WTC11 (cell line): ENCODE measurements around the gene TMF1. TPM values are rescaled to one million over a fixed set of nuclear protein-coding genes. Genes with fewer than 3 reads are reported as not detected.

Experiments
- ATF6 ChIP-seq: sonication (generic); formaldehyde crosslinking; IDR thresholded peaks from 2 replicates; pipeline ENCODE4 v1.8.1; 2023; ENCODE audit warnings: mild to moderate bottlenecking, missing genetic modification reagents
- CREM ChIP-seq: sonication (generic); formaldehyde crosslinking; IDR thresholded peaks from 2 replicates; pipeline ENCODE4 v1.8.1; 2022; ENCODE audit warnings: mild to moderate bottlenecking, missing genetic modification reagents, moderate library complexity
- E2F4 ChIP-seq: sonication (generic); formaldehyde crosslinking; IDR thresholded peaks from 2 replicates; pipeline ENCODE4 v1.8.1; 2022; ENCODE audit warnings: low read depth, mild to moderate bottlenecking, moderate library complexity, missing genetic modification reagents, borderline replicate concordance
- ESRRA ChIP-seq: sonication (generic); formaldehyde crosslinking; IDR thresholded peaks from 2 replicates; pipeline ENCODE4 v1.8.1; 2022; ENCODE audit warnings: mild to moderate bottlenecking, missing genetic modification reagents, borderline replicate concordance
- JAZF1 ChIP-seq: fragments of 250-450 bp; sonication (Bioruptor Pico); IDR thresholded peaks from 2 replicates; pipeline ENCODE4 v1.9.0; 2021; ENCODE audit warnings: moderate library complexity, mild to moderate bottlenecking, inconsistent platforms
- KAT7 ChIP-seq: sonication (generic); formaldehyde crosslinking; IDR thresholded peaks from 2 replicates; pipeline ENCODE4 v1.8.1; 2023; ENCODE audit warnings: missing genetic modification reagents, mild to moderate bottlenecking, borderline replicate concordance
- MAX ChIP-seq: sonication (generic); formaldehyde crosslinking; IDR thresholded peaks from 2 replicates; pipeline ENCODE4 v1.8.0; 2022; ENCODE audit warnings: mild to moderate bottlenecking, missing genetic modification reagents
- MLX ChIP-seq: sonication (generic); formaldehyde crosslinking; IDR thresholded peaks from 2 replicates; pipeline ENCODE4 v1.8.1; 2023; ENCODE audit warnings: mild to moderate bottlenecking, missing genetic modification reagents, moderate library complexity
- MXD4 ChIP-seq: fragments of 250-450 bp; sonication (Bioruptor Pico); IDR thresholded peaks from 2 replicates; pipeline ENCODE4 v1.8.0; 2021; ENCODE audit warnings: mild to moderate bottlenecking, moderate library complexity, borderline replicate concordance
- MYBL2 ChIP-seq: sonication (generic); formaldehyde crosslinking; IDR thresholded peaks from 2 replicates; pipeline ENCODE4 v1.8.1; 2023; ENCODE audit warnings: mild to moderate bottlenecking, moderate library complexity, missing genetic modification reagents
- NR1H2 ChIP-seq: sonication (generic); formaldehyde crosslinking; IDR thresholded peaks from 2 replicates; pipeline ENCODE4 v1.9.0; 2021; ENCODE audit warnings: mild to moderate bottlenecking, moderate library complexity, missing genetic modification reagents
- PRRX2 ChIP-seq: fragments of 250-450 bp; sonication (Bioruptor Pico); IDR thresholded peaks from 2 replicates; pipeline ENCODE4 v1.8.0; 2021; ENCODE audit warnings: mild to moderate bottlenecking
- RELA ChIP-seq: sonication (generic); formaldehyde crosslinking; IDR thresholded peaks from 2 replicates; pipeline ENCODE4 v1.8.1; 2022; ENCODE audit warnings: missing genetic modification reagents, mild to moderate bottlenecking, borderline replicate concordance
- TEAD1 ChIP-seq: sonication (generic); formaldehyde crosslinking; IDR thresholded peaks from 2 replicates; pipeline ENCODE4 v1.8.0; 2022; ENCODE audit warnings: mild to moderate bottlenecking, missing genetic modification reagents
- TP53 ChIP-seq: sonication (generic); formaldehyde crosslinking; IDR thresholded peaks from 2 replicates; pipeline ENCODE4 v1.8.1; 2023; ENCODE audit warnings: mild to moderate bottlenecking, missing genetic modification reagents
- ZNF121 ChIP-seq: sonication (generic); formaldehyde crosslinking; IDR thresholded peaks from 2 replicates; pipeline ENCODE4 v1.8.0; 2023; ENCODE audit warnings: missing genetic modification reagents
- ZNF263 ChIP-seq: sonication (generic); formaldehyde crosslinking; IDR thresholded peaks from 2 replicates; pipeline ENCODE4 v1.8.1; 2022; ENCODE audit warnings: low read depth, mild to moderate bottlenecking, moderate library complexity, missing genetic modification reagents
- ZNF317 ChIP-seq: sonication (generic); formaldehyde crosslinking; IDR thresholded peaks from 2 replicates; pipeline ENCODE4 v1.8.1; 2023; ENCODE audit warnings: low read depth, mild to moderate bottlenecking, moderate library complexity, missing genetic modification reagents, borderline replicate concordance
- ZNF423 ChIP-seq: fragments of 250-450 bp; sonication (Bioruptor Pico); IDR thresholded peaks from 2 replicates; pipeline ENCODE4 v2.1.2; 2022; ENCODE audit warnings: mild to moderate bottlenecking, moderate library complexity
- ZNF512 ChIP-seq: sonication (generic); formaldehyde crosslinking; IDR thresholded peaks from 2 replicates; pipeline ENCODE4 v1.8.1; 2022; ENCODE audit warnings: missing genetic modification reagents, borderline replicate concordance
- total RNA-seq: library from RNA; stranded (reverse); gene quantifications from 3 replicates; pipeline ENCODE4 v1.2.3, GENCODE V29; 2021
- TF ChIP-seq, protein P1 (sequence below): sonication (generic); formaldehyde crosslinking; conservative IDR thresholded peaks from 2 replicates; pipeline ENCODE4 v1.8.1; 2022; ENCODE audit warnings: mild to moderate bottlenecking, missing genetic modification reagents
- TF ChIP-seq, protein P2 (sequence below): fragments of 250-450 bp; sonication (Bioruptor Pico); conservative IDR thresholded peaks from 2 replicates; pipeline ENCODE4 v1.9.0; 2021; ENCODE audit warnings: mild to moderate bottlenecking
- TF ChIP-seq, protein P3 (sequence below): fragments of 250-450 bp; sonication (Bioruptor Pico); IDR thresholded peaks from 2 replicates; pipeline ENCODE4 v1.9.0; 2021; ENCODE audit warnings: mild to moderate bottlenecking, borderline replicate concordance

TMF1 gene
- total RNA-seq, 1 experiment from 2014 or later: 23.9 TPM

- TF ChIP-seq ATF6 (CRISPR knock-in tag): no peak
- 0 out of 2 replicates have a peak, but pooled peaks have one; percentile 50 for TF ChIP-seq ZNF317
- TF ChIP-seq MAX (CRISPR knock-in tag): peak; percentile 99
- TF ChIP-seq KAT7 (CRISPR knock-in tag): peak; percentile 85; the same call in 1 of the 2 replicates
- TF ChIP-seq CREM (CRISPR knock-in tag): peak; percentile 64; the same call in 1 of the 2 replicates
- TF ChIP-seq PRRX2 (CRISPR knock-in tag): no peak
- TF ChIP-seq, protein P1, sequence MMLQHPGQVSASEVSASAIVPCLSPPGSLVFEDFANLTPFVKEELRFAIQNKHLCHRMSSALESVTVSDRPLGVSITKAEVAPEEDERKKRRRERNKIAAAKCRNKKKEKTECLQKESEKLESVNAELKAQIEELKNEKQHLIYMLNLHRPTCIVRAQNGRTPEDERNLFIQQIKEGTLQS (CRISPR knock-in tag): 0 out of 2 replicates have a peak, but pooled peaks have one; percentile 45
- TF ChIP-seq MLX: no peak
- peak; percentile 62 for TF ChIP-seq TEAD1
- TF ChIP-seq, protein P2, sequence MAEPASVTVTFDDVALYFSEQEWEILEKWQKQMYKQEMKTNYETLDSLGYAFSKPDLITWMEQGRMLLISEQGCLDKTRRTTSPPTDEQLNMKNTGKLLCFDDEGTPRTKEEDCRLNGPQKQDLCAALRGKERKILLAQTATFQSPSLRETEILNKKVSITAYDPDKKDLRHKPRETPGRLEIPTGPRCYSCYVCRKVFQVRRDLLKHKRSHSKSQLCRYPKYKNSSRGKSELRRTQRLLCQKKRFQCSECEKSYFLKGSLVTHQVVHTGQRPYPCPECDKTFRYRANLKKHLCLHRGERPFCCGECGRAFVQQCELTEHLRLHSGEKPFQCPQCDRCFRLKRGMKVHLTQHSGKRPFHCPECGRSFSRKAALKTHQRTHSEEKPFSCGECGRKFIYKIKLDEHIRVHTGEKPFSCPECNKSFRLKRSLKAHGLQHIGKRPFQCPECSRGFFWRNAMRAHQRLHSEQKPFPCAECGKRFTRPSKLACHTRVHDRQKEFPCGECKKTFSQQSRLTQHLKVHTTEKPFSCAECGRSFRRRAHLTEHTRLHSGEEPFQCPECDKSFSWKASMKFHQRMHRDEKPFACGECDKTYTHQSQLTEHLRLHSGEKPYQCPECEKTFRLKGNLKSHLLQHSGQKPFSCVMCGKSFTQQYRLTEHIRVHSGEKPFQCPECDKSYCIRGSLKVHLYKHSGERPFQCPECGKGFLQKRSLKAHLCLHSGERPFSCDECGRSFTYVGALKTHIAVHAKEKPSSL (CRISPR knock-in tag): no peak
- TF ChIP-seq, protein P3, sequence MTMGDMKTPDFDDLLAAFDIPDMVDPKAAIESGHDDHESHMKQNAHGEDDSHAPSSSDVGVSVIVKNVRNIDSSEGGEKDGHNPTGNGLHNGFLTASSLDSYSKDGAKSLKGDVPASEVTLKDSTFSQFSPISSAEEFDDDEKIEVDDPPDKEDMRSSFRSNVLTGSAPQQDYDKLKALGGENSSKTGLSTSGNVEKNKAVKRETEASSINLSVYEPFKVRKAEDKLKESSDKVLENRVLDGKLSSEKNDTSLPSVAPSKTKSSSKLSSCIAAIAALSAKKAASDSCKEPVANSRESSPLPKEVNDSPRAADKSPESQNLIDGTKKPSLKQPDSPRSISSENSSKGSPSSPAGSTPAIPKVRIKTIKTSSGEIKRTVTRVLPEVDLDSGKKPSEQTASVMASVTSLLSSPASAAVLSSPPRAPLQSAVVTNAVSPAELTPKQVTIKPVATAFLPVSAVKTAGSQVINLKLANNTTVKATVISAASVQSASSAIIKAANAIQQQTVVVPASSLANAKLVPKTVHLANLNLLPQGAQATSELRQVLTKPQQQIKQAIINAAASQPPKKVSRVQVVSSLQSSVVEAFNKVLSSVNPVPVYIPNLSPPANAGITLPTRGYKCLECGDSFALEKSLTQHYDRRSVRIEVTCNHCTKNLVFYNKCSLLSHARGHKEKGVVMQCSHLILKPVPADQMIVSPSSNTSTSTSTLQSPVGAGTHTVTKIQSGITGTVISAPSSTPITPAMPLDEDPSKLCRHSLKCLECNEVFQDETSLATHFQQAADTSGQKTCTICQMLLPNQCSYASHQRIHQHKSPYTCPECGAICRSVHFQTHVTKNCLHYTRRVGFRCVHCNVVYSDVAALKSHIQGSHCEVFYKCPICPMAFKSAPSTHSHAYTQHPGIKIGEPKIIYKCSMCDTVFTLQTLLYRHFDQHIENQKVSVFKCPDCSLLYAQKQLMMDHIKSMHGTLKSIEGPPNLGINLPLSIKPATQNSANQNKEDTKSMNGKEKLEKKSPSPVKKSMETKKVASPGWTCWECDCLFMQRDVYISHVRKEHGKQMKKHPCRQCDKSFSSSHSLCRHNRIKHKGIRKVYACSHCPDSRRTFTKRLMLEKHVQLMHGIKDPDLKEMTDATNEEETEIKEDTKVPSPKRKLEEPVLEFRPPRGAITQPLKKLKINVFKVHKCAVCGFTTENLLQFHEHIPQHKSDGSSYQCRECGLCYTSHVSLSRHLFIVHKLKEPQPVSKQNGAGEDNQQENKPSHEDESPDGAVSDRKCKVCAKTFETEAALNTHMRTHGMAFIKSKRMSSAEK (CRISPR knock-in tag): no peak
- TF ChIP-seq ZNF423 (CRISPR knock-in tag): peak; percentile 94
- TF ChIP-seq TP53 (CRISPR knock-in tag): peak; percentile 39; the same call in 1 of the 2 replicates
- 0 out of 2 replicates have a peak, but pooled peaks have one; percentile 45 for TF ChIP-seq E2F4
- TF ChIP-seq ESRRA: peak; percentile 75; the same call in 1 of the 2 replicates
- no peak for TF ChIP-seq JAZF1 (CRISPR knock-in tag)
- TF ChIP-seq NR1H2 (CRISPR knock-in tag): no peak
- TF ChIP-seq ZNF512 (CRISPR knock-in tag): no peak
- peak; percentile 48 for TF ChIP-seq ZNF263 (CRISPR knock-in tag)
- no peak for TF ChIP-seq ZNF121 (CRISPR knock-in tag)
- TF ChIP-seq RELA (CRISPR knock-in tag): peak; percentile 84
- TF ChIP-seq MYBL2: peak; percentile 85
- no peak for TF ChIP-seq MXD4 (CRISPR knock-in tag)
Measured at GRCh38 chr3:69013253-69014021, 38.7 kb downstream of the TMF1 start, which contains the start of gene EOGT (continued).
